IPS DF 19.7 (cell line): Measurements from ENCODE around the gene ARMH4.
"Not testable (repeated sequence)": the region's sequence is repeated elsewhere in the genome, so short reads cannot be mapped to it uniquely, and the experiment has no call there.

ENCODE experiments used
- DNase-seq: peaks from one replicate; pipeline ENCODE4 v3.0.0-alpha.2; 2013; ENCODE audit warnings: low read depth, low spot score

ARMH4 gene

DNA sequence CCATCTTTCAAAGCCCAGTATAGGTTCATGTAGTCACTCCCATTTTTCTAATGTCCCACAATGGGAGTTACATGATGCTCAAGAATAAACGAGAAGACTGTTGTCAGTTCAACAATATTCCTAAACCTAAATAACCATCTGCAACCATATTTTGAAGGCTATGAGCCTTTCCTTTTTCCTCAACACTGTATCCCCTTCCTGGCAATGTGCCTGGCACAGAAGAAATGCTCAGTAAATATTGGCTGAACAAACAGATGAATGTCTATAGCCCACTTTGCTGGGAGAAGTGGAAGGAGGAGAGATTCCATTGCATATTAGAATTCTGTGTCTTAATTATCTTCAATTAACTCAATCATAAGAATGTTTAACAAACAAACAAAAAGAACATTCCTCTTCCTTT lies 6.1 kb downstream of the ARMH4 start:
- no peak for DNase-seq

- no peak for DNase-seq
Observed at GRCh38 chr14:58143106-58143505, 8.9 kb downstream of the ARMH4 start.

DNA sequence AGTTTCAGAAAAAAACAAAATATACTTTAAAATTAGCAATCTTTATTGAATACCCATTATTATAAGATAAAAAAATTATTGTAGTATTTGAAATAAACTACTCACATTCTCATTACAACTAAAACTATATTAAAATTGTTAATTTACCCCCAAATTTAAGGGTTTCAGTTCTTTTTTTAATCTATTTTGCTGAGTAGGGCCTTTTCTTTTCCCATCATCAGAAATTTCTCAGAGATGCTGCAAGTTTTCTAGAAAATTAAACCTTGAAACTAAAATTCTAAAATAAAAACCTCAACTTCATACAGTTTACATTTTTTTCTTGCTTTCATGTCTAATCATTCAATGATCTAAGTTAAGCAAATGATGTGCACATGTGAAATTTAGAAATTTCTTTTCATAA lies 10.1 kb downstream of the ARMH4 start:
- no peak for DNase-seq

DNA sequence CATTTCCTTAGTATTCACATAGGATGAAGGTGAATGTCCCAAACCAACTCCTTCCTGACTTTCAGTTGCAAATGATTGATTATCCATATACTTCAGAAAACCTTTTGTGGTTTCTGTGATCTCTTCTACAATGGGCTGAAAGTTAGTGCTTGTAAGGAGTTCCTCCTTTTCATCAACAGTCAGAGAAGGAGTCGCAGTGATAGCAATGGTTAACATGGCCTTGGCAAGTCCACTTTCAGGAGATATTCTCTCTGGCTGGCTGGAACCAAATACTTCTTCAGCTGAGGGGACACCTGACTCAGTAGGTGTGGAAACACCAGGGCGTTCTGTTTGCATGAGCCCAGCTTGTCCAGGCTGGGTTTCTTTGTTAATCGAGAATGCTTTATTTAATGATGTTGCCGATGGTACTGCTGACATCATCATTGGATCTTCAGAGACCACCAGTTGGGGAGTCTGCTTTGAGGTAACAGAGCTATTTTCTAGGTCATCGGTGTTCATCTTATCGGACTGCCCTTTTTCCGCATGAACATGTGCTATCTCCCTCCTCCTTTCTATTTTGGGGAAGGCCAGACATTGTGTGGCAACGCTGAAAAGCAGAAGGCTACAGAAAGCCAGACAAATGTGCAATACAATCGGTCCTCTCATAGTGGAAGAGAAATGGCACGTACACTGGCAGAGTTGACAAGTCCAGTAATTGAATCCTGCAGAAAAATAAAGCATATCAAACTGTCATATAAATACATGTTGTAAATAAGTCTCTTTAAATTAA lies 13.1 kb downstream of the ARMH4 start:
- no peak for DNase-seq

GRCh38 chr14:58138031-58138713 lies 13.8 kb downstream of the ARMH4 start:
- no peak for DNase-seq

- no peak for DNase-seq
Observed at GRCh38 chr14:58133739-58134138, 18.3 kb downstream of the ARMH4 start.

DNA sequence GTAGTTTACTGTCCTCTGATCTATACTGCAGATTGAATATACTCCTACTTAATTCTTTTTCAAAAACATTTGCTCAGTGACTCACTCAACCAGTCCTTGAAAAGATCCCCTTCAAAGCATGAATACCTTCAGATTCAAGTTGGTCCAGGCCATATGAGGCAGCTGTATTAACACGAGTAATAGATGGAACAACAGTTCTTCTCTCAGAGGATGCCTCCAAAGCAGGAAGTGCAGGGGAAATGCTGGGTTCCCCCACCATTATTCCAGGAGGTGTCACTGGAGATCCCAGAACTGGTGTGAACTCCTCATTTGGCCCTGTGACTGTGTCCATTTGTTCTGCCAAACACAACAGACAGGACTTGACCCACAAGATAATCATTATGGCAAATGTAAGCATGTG lies 20.6 kb downstream of the ARMH4 start:
- no peak for DNase-seq

- DNase-seq: no peak
Observed at GRCh38 chr14:58130116-58130782, 21.8 kb downstream of the ARMH4 start.

DNA sequence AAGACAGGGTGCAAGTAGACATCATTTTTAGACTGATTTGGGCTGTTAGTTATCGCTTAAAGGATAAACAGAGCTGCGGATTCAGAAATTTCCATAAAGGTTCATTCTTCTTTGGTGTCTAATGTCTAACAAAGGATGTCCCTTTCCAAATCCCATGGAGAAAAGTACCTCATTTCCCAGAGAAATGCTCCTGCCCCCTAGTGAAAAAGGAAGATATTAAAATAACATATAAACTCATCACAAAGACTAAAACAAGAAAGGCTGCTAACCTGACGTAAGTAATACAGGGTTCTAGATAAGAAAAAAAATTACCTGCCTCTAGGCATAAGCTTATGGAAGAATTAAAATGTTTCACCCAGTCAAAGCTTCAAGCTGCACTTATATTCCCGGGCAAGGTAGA lies 22.8 kb downstream of the ARMH4 start:
- no peak for DNase-seq

DNA sequence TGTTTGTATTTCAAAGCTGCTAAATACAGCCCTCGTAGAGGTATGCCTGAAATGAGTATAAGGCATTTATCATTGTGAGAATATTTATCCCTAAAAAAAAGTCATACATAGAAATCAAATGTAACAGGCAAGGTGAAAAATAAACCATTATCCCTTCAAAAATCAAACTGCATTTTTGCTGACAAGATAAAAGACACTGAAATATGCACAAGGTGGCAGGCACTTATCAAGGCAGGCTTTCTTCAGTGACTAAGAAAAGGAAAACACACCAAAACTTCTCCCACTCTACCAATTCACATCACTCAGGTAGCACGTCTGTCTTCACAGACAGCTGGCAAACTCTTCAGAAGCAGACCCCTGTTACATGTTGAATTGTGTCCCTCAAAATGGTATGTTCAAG lies 23.6 kb downstream of the ARMH4 start:
- no peak for DNase-seq

GRCh38 chr14:58122546-58122945 lies 29.5 kb downstream of the ARMH4 start:
- not testable (repeated sequence) for DNase-seq

DNA sequence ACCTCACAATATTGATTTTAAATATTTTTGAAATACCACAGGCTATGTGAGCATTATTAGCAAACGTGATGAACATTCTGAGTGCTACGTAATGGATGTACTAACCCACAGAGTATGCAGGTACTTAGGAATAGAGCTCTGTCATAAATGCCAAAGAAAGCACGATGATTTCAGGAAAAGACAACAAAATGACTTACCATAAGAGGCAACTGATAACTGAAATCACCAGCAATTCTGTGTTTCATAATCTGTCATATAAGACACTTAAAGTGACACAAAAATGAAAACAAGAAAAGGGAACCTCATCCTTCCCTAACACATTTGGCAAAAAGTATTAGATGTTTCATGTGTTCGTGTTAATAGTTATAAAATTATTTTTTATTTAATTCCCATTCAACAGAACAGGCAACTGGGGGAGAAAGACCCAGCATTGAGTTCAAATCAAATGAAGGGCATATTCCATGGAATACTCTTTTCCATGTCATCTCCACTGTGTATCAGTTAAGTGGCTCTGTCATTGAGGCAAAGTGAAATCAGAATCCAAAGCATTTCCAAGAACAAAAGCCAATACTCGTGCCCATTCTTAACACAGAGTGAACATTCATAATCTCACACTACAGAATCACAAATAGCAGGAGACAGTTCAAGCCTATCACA lies 30.4 kb downstream of the ARMH4 start:
- DNase-seq: no peak

GRCh38 chr14:58119381-58119780 lies 32.6 kb downstream of the ARMH4 start:
- no peak for DNase-seq

DNA sequence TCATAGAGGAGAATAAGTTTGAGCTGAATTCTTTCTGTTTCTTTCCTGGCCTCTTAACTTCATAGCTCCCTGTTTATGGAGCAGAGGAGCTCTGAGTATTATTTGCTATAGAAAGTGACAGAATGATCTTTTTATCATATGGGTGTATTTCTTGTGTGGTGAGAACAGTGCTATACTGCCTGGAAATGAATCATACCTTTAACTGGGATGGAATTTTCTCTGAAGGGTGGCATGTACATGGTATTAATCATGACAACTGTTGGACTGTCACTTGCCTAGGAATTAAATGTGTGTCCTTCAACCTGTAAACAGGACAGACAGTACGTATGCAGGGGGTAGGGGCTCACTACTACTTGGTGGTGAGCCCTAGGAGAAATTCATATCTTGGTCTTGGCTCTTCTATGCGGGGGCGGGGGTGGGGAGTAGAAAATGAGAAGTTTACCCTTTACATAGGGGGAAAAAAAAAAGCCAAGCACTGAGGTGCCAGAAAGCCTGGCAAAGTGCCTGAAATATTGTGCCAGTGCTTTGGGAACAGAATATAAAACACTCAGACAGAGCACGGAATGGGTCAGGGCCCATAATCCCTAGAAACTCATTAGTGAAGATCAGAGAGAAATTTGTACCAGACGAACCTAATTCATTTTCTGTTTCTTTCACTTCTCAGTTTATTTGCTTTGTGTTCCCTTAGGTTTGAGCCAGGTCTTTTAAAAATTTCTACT lies 33.8 kb downstream of the ARMH4 start:
- no peak for DNase-seq

DNA sequence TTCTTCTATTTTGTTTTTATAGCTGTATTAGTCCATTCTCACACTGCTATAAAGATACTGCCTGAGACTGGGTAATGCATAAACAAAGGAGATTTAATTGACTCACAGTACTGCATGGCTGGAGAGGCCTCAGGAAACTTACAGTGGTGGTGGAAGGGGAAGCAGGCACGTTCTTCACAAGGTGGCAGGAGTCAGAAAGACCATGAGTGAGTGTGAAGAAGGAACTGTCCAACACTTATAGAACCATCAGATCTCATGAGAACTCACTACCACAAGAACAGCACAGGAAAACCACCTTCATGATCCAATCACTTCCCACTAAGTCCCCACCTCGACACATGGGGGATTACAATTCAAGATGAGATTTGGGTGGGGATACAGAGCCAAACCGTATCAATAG lies 42.3 kb downstream of the ARMH4 start:
- no peak for DNase-seq

DNA sequence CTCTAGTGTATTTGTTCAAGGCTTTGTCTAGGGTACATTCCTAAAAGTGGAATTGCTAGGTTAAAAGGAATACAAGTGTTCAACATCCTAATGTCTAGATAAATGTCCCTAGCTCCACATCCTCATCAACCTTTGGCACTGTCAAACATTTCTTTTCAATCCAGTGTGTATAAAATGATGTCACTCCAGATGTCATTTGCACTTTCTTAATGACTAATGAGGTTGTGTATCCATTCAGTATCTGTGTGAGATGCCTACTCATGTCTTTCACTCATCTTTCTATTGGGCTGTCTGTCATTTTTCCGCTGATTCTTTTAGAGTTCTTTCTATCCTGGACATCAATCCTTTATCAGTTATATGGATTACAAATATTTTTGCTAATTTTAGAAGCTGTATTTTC lies 43.3 kb downstream of the ARMH4 start:
- DNase-seq: no peak

- no peak for DNase-seq
Observed at GRCh38 chr14:58107947-58108552, 44.0 kb downstream of the ARMH4 start.

GRCh38 chr14:58107041-58107440 lies 45.0 kb downstream of the ARMH4 start:
- DNase-seq: no peak

- no peak for DNase-seq
Observed at GRCh38 chr14:58106446-58106845, 45.6 kb downstream of the ARMH4 start.

GRCh38 chr14:58104808-58105207 lies 47.2 kb downstream of the ARMH4 start:
- no peak for DNase-seq

GRCh38 chr14:58100735-58101368 lies 51.2 kb downstream of the ARMH4 start:
- no peak for DNase-seq
